Spleen (tissue), 7 donors: Measurements from ENCODE around the gene RAC2.

Source experiments
- POLR2A ChIP-seq, 3 donors: fragments of 450-650 bp; IDR thresholded peaks; one replicate each; pipeline ENCODE4 v1.5.1; 2017; ENCODE audit warnings: antibody characterized with exemption in 3 of 3, mild to moderate bottlenecking in 1 of 3
- TF ChIP-seq, protein P1 (sequence below), 11 experiments: fragments of 200-600 bp in 7 of 11; fragments of 450-650 bp in 4 of 11; sonication (generic) in 4 of 11; IDR thresholded peaks in 8 of 11; conservative IDR thresholded peaks in 3 of 11; 1 replicate in 7 of 11; 2 replicates in 4 of 11; pipeline versions ENCODE4 v1.4.0 to v1.8.0; 2016 to 2021; ENCODE audit warnings: antibody characterized with exemption in 11 of 11, inconsistent platforms in 4 of 11, mild to moderate bottlenecking in 1 of 11
- donor health status: DM: no; HTN: no; CAD: no; lungs with moderate emphysema.
- donor health status: DM: no; HTN: no; CAD: no.
- donor health status: DM: no; HTN: no; CAD: no.

DNA sequence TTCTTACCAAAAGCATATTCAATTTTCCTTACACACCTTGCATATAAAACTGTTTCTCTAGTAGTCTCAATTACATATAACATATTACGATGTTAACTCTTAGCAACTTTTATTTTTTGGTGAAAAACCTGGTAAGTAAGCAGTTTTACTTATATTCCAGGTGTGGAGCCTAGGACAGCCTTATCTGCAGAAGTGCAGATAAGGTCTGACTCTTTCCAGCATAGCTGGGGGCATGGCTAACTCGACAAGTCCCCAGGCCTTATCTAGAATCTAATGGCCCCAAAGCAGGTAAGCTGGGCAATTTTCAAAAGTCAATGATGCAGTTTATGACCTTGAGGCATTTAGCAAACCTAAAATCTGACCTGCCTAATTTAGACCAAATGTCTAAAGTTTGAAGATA, 51.9 kb downstream of the RAC2 start:
- TF ChIP-seq POLR2A (IDR thresholded peaks at IDR 0.05), result no peak
- TF ChIP-seq, protein P1, sequence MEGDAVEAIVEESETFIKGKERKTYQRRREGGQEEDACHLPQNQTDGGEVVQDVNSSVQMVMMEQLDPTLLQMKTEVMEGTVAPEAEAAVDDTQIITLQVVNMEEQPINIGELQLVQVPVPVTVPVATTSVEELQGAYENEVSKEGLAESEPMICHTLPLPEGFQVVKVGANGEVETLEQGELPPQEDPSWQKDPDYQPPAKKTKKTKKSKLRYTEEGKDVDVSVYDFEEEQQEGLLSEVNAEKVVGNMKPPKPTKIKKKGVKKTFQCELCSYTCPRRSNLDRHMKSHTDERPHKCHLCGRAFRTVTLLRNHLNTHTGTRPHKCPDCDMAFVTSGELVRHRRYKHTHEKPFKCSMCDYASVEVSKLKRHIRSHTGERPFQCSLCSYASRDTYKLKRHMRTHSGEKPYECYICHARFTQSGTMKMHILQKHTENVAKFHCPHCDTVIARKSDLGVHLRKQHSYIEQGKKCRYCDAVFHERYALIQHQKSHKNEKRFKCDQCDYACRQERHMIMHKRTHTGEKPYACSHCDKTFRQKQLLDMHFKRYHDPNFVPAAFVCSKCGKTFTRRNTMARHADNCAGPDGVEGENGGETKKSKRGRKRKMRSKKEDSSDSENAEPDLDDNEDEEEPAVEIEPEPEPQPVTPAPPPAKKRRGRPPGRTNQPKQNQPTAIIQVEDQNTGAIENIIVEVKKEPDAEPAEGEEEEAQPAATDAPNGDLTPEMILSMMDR (IDR thresholded peaks at IDR 0.05 in 8 of 11, conservative IDR thresholded peaks at IDR 0.05 in 3 of 11), result no peak
